ENCODE data around the gene WDR88. TPM values are rescaled to one million over a fixed set of nuclear protein-coding genes. Genes with fewer than 3 reads are reported as not detected.
"Not testable (repeated sequence)": the region's sequence is repeated elsewhere in the genome, so short reads cannot be mapped to it uniquely, and the experiment has no call there.

Gene WDR88
- polyA plus RNA-seq, 1 experiment: not detected

DNA sequence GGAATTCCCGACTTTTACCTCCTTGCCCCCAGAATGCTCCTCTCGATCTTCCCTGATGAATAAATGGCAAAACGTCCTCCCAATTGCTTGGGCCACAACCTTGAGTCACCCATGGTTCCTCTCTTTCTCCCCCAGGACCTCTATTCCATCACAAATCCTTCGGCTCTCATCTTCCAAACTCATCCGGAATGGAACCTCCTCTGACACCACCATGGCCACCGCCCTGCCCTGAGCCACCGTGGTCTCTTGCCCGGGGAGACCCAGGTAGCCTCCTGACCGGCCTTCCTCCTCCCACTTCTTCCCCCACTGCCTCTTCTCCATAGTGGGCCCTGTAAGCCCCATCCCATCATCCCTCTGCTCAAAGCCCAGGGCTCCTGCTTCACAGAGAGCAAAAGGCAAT lies 88.8 kb downstream of the WDR88 start:
- no peak for DNase-seq (ENCODE audit: low read depth, low spot score)
- Histone ChIP-seq H3K27ac (ENCODE audit: low read depth, low read length) (no peak overlapping the region), H3K9me3 (ENCODE audit: control insufficient read depth, insufficient read depth, low read length) (no peaks in the 10 kb centered on the region; the same call in 1 of the 2 replicates), H3K27me3 (ENCODE audit: control insufficient read depth, insufficient read depth, low read length) (peaks cover 36% of the 10 kb centered on the region), H3K4me3 (ENCODE audit: low read depth, low read length) (no peak overlapping the region)
- POLR2A ChIA-PET: no interaction called here
- CTCF ChIA-PET: interaction anchor here (0.7 kb wide), 1 partner anchor 37 kb away, joined by 3 read pairs; no protein-coding TSS in a partner anchor
- TF ChIP-seq, protein P1, sequence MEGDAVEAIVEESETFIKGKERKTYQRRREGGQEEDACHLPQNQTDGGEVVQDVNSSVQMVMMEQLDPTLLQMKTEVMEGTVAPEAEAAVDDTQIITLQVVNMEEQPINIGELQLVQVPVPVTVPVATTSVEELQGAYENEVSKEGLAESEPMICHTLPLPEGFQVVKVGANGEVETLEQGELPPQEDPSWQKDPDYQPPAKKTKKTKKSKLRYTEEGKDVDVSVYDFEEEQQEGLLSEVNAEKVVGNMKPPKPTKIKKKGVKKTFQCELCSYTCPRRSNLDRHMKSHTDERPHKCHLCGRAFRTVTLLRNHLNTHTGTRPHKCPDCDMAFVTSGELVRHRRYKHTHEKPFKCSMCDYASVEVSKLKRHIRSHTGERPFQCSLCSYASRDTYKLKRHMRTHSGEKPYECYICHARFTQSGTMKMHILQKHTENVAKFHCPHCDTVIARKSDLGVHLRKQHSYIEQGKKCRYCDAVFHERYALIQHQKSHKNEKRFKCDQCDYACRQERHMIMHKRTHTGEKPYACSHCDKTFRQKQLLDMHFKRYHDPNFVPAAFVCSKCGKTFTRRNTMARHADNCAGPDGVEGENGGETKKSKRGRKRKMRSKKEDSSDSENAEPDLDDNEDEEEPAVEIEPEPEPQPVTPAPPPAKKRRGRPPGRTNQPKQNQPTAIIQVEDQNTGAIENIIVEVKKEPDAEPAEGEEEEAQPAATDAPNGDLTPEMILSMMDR (IDR thresholded peaks at IDR 0.05; ENCODE audit: low read depth, low read length): no peak

DNA sequence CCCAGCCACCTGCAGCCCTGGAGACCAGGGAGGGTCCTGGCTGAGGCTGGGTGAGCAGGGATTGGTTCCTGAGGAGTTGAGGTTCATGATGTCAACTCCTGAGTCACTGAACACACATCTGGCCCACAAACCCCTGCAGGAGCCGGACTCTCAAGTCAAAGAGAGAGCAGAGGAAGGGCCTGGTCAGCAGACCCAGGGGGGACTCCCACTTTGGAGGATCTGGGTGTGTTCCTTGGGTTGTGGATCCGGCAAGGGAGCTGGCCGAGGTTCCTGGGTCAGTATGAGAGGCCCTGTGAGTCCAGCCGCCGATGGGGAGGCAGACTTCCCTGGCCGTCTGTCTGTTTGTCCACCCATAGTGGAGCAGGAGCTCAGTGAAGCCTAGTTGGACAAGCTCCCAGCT lies 89.7 kb downstream of the WDR88 start:
- CTCF ChIA-PET: interaction anchor here (2.5 kb wide), 1 partner anchor 37 kb away, joined by 11 read pairs; no protein-coding TSS in a partner anchor

DNA sequence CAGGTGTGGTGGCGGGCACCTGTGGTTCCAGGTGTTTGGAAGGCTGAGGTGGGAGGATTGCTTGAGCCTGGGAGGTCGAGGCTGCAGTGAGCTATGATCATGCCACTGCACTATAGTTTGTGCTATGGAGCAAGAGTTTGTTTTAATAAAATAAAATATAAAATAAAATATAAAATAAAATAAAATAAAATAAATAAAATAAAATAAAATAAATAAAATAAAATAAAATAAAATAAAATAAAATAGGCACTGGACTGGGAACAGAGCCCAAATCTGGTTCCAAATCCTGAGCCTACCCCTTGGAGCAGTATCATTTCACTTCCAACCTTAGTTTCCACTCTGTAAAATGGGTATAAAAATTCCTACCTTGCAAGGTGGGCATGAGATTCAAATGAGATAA lies 90.3 kb downstream of the WDR88 start:
- CTCF ChIA-PET: interaction anchor here (2.5 kb wide), 1 partner anchor 38 kb away, joined by 11 read pairs; no protein-coding TSS in a partner anchor
- H3K9me3 ChIP-seq (ENCODE audit: control insufficient read depth, insufficient read depth, low read length); DNase-seq (ENCODE audit: low read depth, low spot score); H3K4me3 ChIP-seq (ENCODE audit: low read depth, low read length); H3K27ac ChIP-seq (ENCODE audit: low read depth, low read length); POLR2A ChIA-PET: not testable (repeated sequence)
- H3K27me3 ChIP-seq (ENCODE audit: control insufficient read depth, insufficient read depth, low read length): peaks cover 46% of the 10 kb centered on the region

More for the DNA sequence above, 89.7 kb downstream of the WDR88 start:
- H3K27me3 ChIP-seq (ENCODE audit: control insufficient read depth, insufficient read depth, low read length): peaks cover 41% of the 10 kb centered on the region
- DNase-seq (ENCODE audit: low read depth, low spot score): no peak
- POLR2A ChIA-PET: no interaction called here
- no peak overlapping the region for H3K4me3 ChIP-seq (ENCODE audit: low read depth, low read length)
- no peak overlapping the region for H3K27ac ChIP-seq (ENCODE audit: low read depth, low read length)
- TF ChIP-seq, protein P1 (IDR thresholded peaks at IDR 0.05; ENCODE audit: low read depth, low read length): no peak
- no peaks in the 10 kb centered on the region; the same call in 1 of the 2 replicates for H3K9me3 ChIP-seq (ENCODE audit: control insufficient read depth, insufficient read depth, low read length)

DNA sequence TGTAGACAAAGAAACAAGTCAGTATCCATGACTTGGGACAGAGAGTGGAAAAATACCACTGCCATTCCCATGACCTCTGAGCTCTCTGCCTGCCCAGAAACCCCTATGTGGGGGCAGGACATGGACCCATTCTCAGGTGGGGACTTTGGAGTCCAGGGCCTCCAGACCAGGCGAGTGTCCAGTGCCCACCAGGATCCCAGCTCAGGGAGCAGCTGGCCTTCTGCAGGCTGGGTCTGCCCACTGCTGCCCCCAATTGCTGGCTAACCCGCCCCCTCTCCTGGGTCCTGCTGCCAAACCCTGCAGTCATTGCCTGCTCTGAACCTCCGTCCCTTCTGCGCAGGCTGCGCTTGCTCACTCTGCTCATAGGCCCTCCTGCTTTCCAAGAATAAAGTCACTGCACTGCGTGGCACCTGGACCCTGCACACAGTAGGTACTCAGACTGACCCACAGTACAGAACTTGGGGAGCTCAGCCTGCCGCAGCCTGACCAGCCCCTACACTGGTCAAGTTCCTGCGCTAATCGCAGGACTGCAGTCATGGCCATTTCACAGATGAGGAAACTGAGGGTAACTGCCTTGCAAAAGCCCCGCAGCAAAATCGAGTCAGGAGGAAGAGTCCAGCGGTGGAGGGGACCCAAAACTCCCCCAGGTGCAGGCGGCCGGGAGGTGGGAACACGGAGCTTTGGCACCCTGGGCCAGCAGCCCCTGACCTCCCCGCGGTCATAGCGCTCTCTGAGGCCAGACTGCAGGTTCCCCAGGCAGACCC lies 93.0 kb downstream of the WDR88 start:
- Histone ChIP-seq H3K27ac (ENCODE audit: low read depth, low read length) (no peak overlapping the region), H3K9me3 (ENCODE audit: control insufficient read depth, insufficient read depth, low read length) (peaks cover 15% of the 10 kb centered on the region), H3K4me3 (ENCODE audit: low read depth, low read length) (no peak overlapping the region), H3K27me3 (ENCODE audit: control insufficient read depth, insufficient read depth, low read length) (peaks cover 58% of the 10 kb centered on the region)
- TF ChIP-seq, protein P1 (IDR thresholded peaks at IDR 0.05; ENCODE audit: low read depth, low read length): no peak
- ChIA-PET CTCF (interaction anchor here (1.3 to 1.6 kb wide), 3 partner anchors 11 to 99 kb away, joined by 3 to 4 read pairs (median 4); no protein-coding TSS in a partner anchor), POLR2A (no interaction called here)
- DNase-seq (ENCODE audit: low read depth, low spot score): no peak

Other genes with a start within 250 kb of the WDR88 start
- gene CEP89, start 160.2 kb upstream of the WDR88 start, polyA plus RNA-seq (2011; rRNA removed): 12.3 and 13.9 TPM in 2 replicates
- gene FAAP24, start 159.9 kb upstream of the WDR88 start, polyA plus RNA-seq (2011; rRNA removed): 1.6 and 1.8 TPM in 2 replicates
- gene RHPN2, start 67.2 kb upstream of the WDR88 start, polyA plus RNA-seq (2011; rRNA removed): 4.8 and 5.3 TPM in 2 replicates
- 7.0 and 7.9 TPM in 2 replicates for gene GPATCH1, start 50.9 kb upstream of the WDR88 start, polyA plus RNA-seq (2011; rRNA removed)
- gene LRP3, start 62.2 kb downstream of the WDR88 start, polyA plus RNA-seq (2011; rRNA removed): 9.5 and 15.8 TPM in 2 replicates
- not detected in 2 replicates for gene SLC7A10, start 93.7 kb downstream of the WDR88 start, polyA plus RNA-seq (2011; rRNA removed)
- gene CEBPA, start 170.4 kb downstream of the WDR88 start, polyA plus RNA-seq (2011; rRNA removed): 0.02 and 0.06 TPM in 2 replicates
- 24.5 and 31.6 TPM in 2 replicates for gene CEBPG, start 241.6 kb downstream of the WDR88 start, polyA plus RNA-seq (2011; rRNA removed)